A549 (cell line): ENCODE results near the gene MRPL40. TPM values are rescaled to one million over a fixed set of nuclear protein-coding genes. Genes with fewer than 3 reads are reported as not detected.

Source experiments
- ATAC-seq, 2 experiments: fragments of 200-7000 bp in 1 of 2; fragments of >200 bp in 1 of 2; cut with Nextera tagmentation in 1 of 2; cut with Tn5 transposase in 1 of 2; 3 replicates each; pipeline versions ENCODE4 v1.8.0 to v1.9.1; 2018 to 2020; ENCODE audit warnings: mild to moderate bottlenecking in 1 of 2, moderate library complexity in 1 of 2
- CTCF ChIA-PET: fragments of 300-600 bp; sonication (Branson Sonifier 250); formaldehyde crosslinking; extraction: SDS; loops from one replicate; lab custom pipeline; 2021; ENCODE audit warnings: antibody characterized with exemption, inconsistent platforms; lab: Yijun Ruan, JAX
- POLR2A ChIA-PET: fragments of 350-600 bp; formaldehyde crosslinking; extraction: SDS; loops from one replicate; lab custom pipeline; 2021; ENCODE audit warnings: antibody characterized with exemption, inconsistent platforms; lab: Yijun Ruan, JAX
- DNase-seq, 2 experiments: peaks; one replicate each; pipeline versions ENCODE4 v3.0.0 to v3.0.0-alpha.2; 2011 to 2016; ENCODE audit warnings: low read depth in 1 of 2, low spot score in 1 of 2
- FAIRE-seq: peaks from 2 replicates; lab custom pipeline; 2011; peaks lifted over from hg19 to GRCh38; lab: Jason Lieb, UNC
- H3K27ac ChIP-seq, 2 experiments: fragments of >200 bp; sonication (Bioruptor Twin); formaldehyde crosslinking; 3 replicates each; pipeline ENCODE4 v1.5.1; 2016 to 2017
- H3K4me1 ChIP-seq: fragments of >200 bp; sonication (Bioruptor Twin); formaldehyde crosslinking; 3 replicates; pipeline ENCODE4 v1.6.1; 2016
- H3K4me2 ChIP-seq: fragments of >200 bp; sonication (Bioruptor Twin); formaldehyde crosslinking; 3 replicates; pipeline ENCODE4 v1.6.1; 2016
- H3K4me3 ChIP-seq: fragments of >200 bp; sonication (Bioruptor Twin); formaldehyde crosslinking; 3 replicates; pipeline ENCODE4 v1.5.1; 2016
- H3K9me3 ChIP-seq: fragments of >200 bp; sonication (Bioruptor Twin); formaldehyde crosslinking; 3 replicates; pipeline ENCODE4 v1.6.1; 2016
- CBX8 ChIP-seq: fragments of 200-600 bp; sonication (generic); IDR thresholded peaks from 2 replicates; pipeline ENCODE4 v1.6.1; 2016
- CEBPB ChIP-seq, 2 experiments: fragments of >200 bp in 1 of 2; sonication (Bioruptor Twin) in 1 of 2; formaldehyde crosslinking in 1 of 2; IDR thresholded peaks; 2 replicates each; pipeline ENCODE4 v1.6.1; 2012 to 2016
- EP300 ChIP-seq, 2 experiments: fragments of >200 bp; sonication (Bioruptor Twin); formaldehyde crosslinking; IDR thresholded peaks; 2 replicates in 1 of 2; 3 replicates in 1 of 2; pipeline ENCODE4 v1.6.1; 2016 to 2017
- FOXS1 ChIP-seq: fragments of 250-450 bp; sonication (Bioruptor Pico); IDR thresholded peaks from 2 replicates; pipeline ENCODE4 v1.5.0; 2020; ENCODE audit warnings: mild to moderate bottlenecking, moderate library complexity
- HDAC2 ChIP-seq: fragments of 200-600 bp; sonication (generic); IDR thresholded peaks from 2 replicates; pipeline ENCODE4 v1.6.1; 2016
- HEYL ChIP-seq: fragments of 250-450 bp; sonication (Bioruptor Pico); IDR thresholded peaks from 2 replicates; pipeline ENCODE4 v1.8.0; 2021; ENCODE audit warnings: mild to moderate bottlenecking, moderate library complexity
- HOXA7 ChIP-seq: fragments of 250-450 bp; sonication (Bioruptor Pico); IDR thresholded peaks from 2 replicates; pipeline ENCODE4 v1.5.0; 2020; ENCODE audit warnings: mild to moderate bottlenecking, moderate library complexity
- HOXB13 ChIP-seq: fragments of 250-450 bp; sonication (Bioruptor Pico); IDR thresholded peaks from 2 replicates; pipeline ENCODE4 v1.5.0; 2020; ENCODE audit warnings: low read depth, mild to moderate bottlenecking, moderate library complexity
- JUNB ChIP-seq: fragments of >200 bp; sonication (Bioruptor Twin); formaldehyde crosslinking; IDR thresholded peaks from 2 replicates; pipeline ENCODE4 v1.6.1; 2016
- KDM1A ChIP-seq: fragments of 200-600 bp; sonication (generic); IDR thresholded peaks from 2 replicates; pipeline ENCODE4 v1.6.1; 2016; ENCODE audit warnings: low read depth, mild to moderate bottlenecking
- KDM5A ChIP-seq: fragments of 200-600 bp; sonication (generic); IDR thresholded peaks from 2 replicates; pipeline ENCODE4 v1.6.1; 2016; ENCODE audit warnings: antibody characterized with exemption, mild to moderate bottlenecking
- MAZ ChIP-seq: fragments of 150-350 bp; IDR thresholded peaks from 2 replicates; pipeline ENCODE4 v1.6.1; 2014; ENCODE audit warnings: antibody characterized with exemption, low read depth, low read length, borderline replicate concordance
- MYC ChIP-seq: IDR thresholded peaks from 2 replicates; pipeline ENCODE4 v1.6.1; 2012; ENCODE audit warnings: mild to moderate bottlenecking, inconsistent platforms, low read length, improper control_type of control experiment, borderline replicate concordance
- NFE2L2 ChIP-seq: fragments of 150-350 bp; conservative IDR thresholded peaks from 2 replicates; pipeline ENCODE4 v1.6.1; 2014; ENCODE audit warnings: low read length
- POLR2AphosphoS2 ChIP-seq: conservative IDR thresholded peaks from 2 replicates; pipeline ENCODE4 v1.6.1; 2012; ENCODE audit warnings: low read length, improper control_type of control experiment, inconsistent platforms
- RAD21 ChIP-seq, 2 experiments: fragments of >200 bp in 1 of 2; sonication (Bioruptor Twin) in 1 of 2; formaldehyde crosslinking in 1 of 2; IDR thresholded peaks in 1 of 2; conservative IDR thresholded peaks in 1 of 2; 2 replicates in 1 of 2; 3 replicates in 1 of 2; pipeline ENCODE4 v1.6.1; 2012 to 2018; ENCODE audit warnings: inconsistent platforms in 1 of 2
- RARB ChIP-seq: fragments of 250-450 bp; sonication (Bioruptor Pico); IDR thresholded peaks from 2 replicates; pipeline ENCODE4 v1.8.0; 2021; ENCODE audit warnings: mild to moderate bottlenecking, moderate library complexity
- RNF2 ChIP-seq: fragments of 200-600 bp; sonication (generic); IDR thresholded peaks from 2 replicates; pipeline ENCODE4 v1.6.1; 2016; ENCODE audit warnings: low read depth, mild to moderate bottlenecking, antibody characterized with exemption, moderate library complexity, borderline replicate concordance
- SREBF2 ChIP-seq: fragments of 450-650 bp; IDR thresholded peaks from 2 replicates; pipeline ENCODE4 v1.6.1; 2014; ENCODE audit warnings: mild to moderate bottlenecking, moderate library complexity
- TFCP2L1 ChIP-seq: fragments of 250-450 bp; sonication (Bioruptor Pico); IDR thresholded peaks from 2 replicates; pipeline ENCODE4 v1.5.0; 2021; ENCODE audit warnings: mild to moderate bottlenecking
- TP53 ChIP-seq: fragments of 250-450 bp; sonication (Bioruptor Pico); IDR thresholded peaks from 2 replicates; pipeline ENCODE4 v1.5.0; 2021; ENCODE audit warnings: mild to moderate bottlenecking, moderate library complexity
- WGBS: methylation state at CpG from one replicate; pipeline ENCODE4 v1.1.6; 2017; ENCODE audit errors: missing lambda C conversion rate; 5-methylcytosine and 5-hydroxymethylcytosine counted together
- polyA plus RNA-seq, 4 experiments: library from polyadenylated mRNA; depleted of rRNA in 3 of 4; stranded (reverse); fragments of >200 nt; fragmentation: RNase III in 1 of 4; extraction: RNeasy Plus Mini Kit Qiagen cat#74134 plus additional on column Dnase treatment in 1 of 4; gene quantifications; 2 replicates in 3 of 4; 3 replicates in 1 of 4; pipeline ENCODE4 v1.2.3, GENCODE V29; 2011 to 2017
- TF ChIP-seq, protein P1 (sequence below): fragments of 450-650 bp; IDR thresholded peaks from 2 replicates; pipeline ENCODE4 v1.6.1; 2014; ENCODE audit warnings: antibody characterized with exemption
- TF ChIP-seq, protein P2 (sequence below): IDR thresholded peaks from 2 replicates; pipeline ENCODE4 v1.6.1; 2012
- TF ChIP-seq, protein P3 (sequence below): fragments of >200 bp; sonication (Bioruptor Twin); formaldehyde crosslinking; IDR thresholded peaks from 2 replicates; pipeline ENCODE4 v1.6.1; 2016
- TF ChIP-seq, protein P4 (sequence below): fragments of >200 bp; sonication (Bioruptor Twin); formaldehyde crosslinking; IDR thresholded peaks from 3 replicates; pipeline ENCODE4 v1.5.1; 2016
- TF ChIP-seq, protein P5 (sequence below): fragments of 150-350 bp; IDR thresholded peaks from 2 replicates; pipeline ENCODE4 v1.6.1; 2014; ENCODE audit warnings: low read depth, mild to moderate bottlenecking, low read length
- TF ChIP-seq, protein P6 (sequence below): IDR thresholded peaks from 2 replicates; pipeline ENCODE4 v1.6.1; 2012; ENCODE audit warnings: low read depth, borderline replicate concordance

MRPL40 gene
- polyA plus RNA-seq, 2 of the 4 experiments (the other 2 are of a cell fraction), result 32.1 to 45.7 TPM

DNA sequence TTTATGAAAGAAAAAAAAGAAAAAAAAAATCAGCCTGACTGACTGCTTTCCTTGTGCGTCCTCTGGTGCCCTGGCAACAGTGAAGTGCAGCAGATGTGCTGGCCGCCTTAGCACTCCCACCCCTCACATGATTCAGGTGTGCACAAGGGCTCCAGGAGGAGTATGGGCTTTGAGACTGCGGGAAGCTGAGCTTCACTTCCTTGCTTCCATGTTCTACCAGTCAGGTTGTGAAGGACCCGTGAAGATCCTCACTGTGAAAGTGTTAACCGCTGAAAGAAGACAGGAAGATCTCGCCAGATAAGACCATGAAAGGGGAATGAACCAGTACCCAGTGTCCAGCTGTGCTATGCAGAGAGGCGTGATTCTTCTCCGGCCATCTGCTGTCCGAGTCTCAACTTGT lies 49.1 kb upstream of the MRPL40 start:
- POLR2A ChIA-PET, result no interaction called here
- H3K4me1 ChIP-seq, result no peaks in the 10 kb centered on the region
- H3K27ac ChIP-seq, result no peak overlapping the region
- DNase-seq (no peak), ATAC-seq (no peak), FAIRE-seq (no peak)
- TF ChIP-seq KDM5A, result no peak
- TF ChIP-seq, protein P1, sequence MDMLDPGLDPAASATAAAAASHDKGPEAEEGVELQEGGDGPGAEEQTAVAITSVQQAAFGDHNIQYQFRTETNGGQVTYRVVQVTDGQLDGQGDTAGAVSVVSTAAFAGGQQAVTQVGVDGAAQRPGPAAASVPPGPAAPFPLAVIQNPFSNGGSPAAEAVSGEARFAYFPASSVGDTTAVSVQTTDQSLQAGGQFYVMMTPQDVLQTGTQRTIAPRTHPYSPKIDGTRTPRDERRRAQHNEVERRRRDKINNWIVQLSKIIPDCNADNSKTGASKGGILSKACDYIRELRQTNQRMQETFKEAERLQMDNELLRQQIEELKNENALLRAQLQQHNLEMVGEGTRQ, result no peak
- TF ChIP-seq SREBF2, result no peak
- no peak for TF ChIP-seq HOXB13 (CRISPR knock-in tag)
- TF ChIP-seq, protein P2, sequence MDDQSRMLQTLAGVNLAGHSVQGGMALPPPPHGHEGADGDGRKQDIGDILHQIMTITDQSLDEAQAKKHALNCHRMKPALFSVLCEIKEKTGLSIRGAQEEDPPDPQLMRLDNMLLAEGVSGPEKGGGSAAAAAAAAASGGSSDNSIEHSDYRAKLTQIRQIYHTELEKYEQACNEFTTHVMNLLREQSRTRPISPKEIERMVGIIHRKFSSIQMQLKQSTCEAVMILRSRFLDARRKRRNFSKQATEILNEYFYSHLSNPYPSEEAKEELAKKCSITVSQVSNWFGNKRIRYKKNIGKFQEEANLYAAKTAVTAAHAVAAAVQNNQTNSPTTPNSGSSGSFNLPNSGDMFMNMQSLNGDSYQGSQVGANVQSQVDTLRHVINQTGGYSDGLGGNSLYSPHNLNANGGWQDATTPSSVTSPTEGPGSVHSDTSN, result no peak
- TF ChIP-seq TFCP2L1 (CRISPR knock-in tag), result no peak
- no peak for TF ChIP-seq JUNB
- no peak for TF ChIP-seq POLR2AphosphoS2
- TF ChIP-seq RAD21 (conservative IDR thresholded peaks at IDR 0.05 in 1 of 2, IDR thresholded peaks at IDR 0.05 in 1 of 2), result no peak
- no peak for TF ChIP-seq RNF2
- no peak for TF ChIP-seq CEBPB (IDR thresholded peaks at IDR 0.05)
- no peak for TF ChIP-seq FOXS1 (CRISPR knock-in tag)
- TF ChIP-seq, protein P3, sequence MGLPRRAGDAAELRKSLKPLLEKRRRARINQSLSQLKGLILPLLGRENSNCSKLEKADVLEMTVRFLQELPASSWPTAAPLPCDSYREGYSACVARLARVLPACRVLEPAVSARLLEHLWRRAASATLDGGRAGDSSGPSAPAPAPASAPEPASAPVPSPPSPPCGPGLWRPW, result no peak
- TF ChIP-seq, protein P4, sequence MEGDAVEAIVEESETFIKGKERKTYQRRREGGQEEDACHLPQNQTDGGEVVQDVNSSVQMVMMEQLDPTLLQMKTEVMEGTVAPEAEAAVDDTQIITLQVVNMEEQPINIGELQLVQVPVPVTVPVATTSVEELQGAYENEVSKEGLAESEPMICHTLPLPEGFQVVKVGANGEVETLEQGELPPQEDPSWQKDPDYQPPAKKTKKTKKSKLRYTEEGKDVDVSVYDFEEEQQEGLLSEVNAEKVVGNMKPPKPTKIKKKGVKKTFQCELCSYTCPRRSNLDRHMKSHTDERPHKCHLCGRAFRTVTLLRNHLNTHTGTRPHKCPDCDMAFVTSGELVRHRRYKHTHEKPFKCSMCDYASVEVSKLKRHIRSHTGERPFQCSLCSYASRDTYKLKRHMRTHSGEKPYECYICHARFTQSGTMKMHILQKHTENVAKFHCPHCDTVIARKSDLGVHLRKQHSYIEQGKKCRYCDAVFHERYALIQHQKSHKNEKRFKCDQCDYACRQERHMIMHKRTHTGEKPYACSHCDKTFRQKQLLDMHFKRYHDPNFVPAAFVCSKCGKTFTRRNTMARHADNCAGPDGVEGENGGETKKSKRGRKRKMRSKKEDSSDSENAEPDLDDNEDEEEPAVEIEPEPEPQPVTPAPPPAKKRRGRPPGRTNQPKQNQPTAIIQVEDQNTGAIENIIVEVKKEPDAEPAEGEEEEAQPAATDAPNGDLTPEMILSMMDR, result no peak
- TF ChIP-seq HDAC2, result no peak
- TF ChIP-seq, protein P5, sequence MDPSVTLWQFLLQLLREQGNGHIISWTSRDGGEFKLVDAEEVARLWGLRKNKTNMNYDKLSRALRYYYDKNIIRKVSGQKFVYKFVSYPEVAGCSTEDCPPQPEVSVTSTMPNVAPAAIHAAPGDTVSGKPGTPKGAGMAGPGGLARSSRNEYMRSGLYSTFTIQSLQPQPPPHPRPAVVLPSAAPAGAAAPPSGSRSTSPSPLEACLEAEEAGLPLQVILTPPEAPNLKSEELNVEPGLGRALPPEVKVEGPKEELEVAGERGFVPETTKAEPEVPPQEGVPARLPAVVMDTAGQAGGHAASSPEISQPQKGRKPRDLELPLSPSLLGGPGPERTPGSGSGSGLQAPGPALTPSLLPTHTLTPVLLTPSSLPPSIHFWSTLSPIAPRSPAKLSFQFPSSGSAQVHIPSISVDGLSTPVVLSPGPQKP, result no peak
- TF ChIP-seq HEYL (CRISPR knock-in tag), result no peak
- no peak for TF ChIP-seq MYC
- no peak overlapping the region for H3K4me2 ChIP-seq
- no peaks in the 10 kb centered on the region for H3K9me3 ChIP-seq
- no peak overlapping the region for H3K4me3 ChIP-seq
- WGBS, result 98% methylated on average over 9 of the region's 9 CpGs
- CTCF ChIA-PET, result no interaction called here

DNA sequence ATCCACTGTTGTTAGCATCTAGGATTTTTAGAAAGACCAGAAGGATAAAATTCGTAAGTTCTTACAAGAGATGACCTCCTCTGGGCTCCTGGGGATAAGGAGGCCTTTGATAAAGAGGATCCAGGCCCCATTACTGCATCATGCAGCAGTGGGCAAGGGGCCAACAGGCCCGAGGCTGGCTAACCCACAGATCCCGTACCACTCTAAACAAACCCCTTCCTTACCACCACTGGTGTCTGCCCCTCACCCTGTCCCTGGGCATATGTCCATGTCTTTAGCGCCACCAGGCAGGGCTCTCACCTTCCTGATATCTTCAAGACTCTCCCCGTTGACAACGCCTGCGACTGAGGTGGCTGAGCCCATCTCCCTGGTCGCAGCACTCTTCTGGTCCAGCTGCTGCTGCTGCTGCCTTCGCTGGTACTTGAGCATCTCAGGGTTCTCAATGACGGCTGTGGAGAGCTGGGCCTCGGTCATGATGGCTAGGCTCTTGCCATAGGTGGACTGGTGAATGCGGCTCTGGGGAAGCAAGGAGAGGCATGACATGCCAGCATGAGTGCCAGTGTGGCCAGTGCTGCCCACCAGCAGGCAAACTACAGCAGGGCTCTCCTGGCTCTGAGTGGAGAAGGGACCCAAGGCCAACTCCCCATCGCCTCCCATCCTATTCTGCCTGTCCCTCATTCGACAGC lies 47.0 kb upstream of the MRPL40 start:
- FAIRE-seq, result no peak
- ChIA-PET POLR2A (no interaction called here), CTCF (no interaction called here)
- ATAC-seq, result no peak
- H3K4me2 ChIP-seq, result no peak overlapping the region
- H3K9me3 ChIP-seq, result no peaks in the 10 kb centered on the region
- no peak overlapping the region for H3K4me3 ChIP-seq
- 94% methylated on average over 10 of the region's 14 CpGs for WGBS
- TF ChIP-seq, protein P2, result no peak
- TF ChIP-seq RAD21 (conservative IDR thresholded peaks at IDR 0.05 in 1 of 2, IDR thresholded peaks at IDR 0.05 in 1 of 2), result no peak
- TF ChIP-seq TFCP2L1 (CRISPR knock-in tag), result no peak
- TF ChIP-seq HOXA7, result no peak
- no peak for TF ChIP-seq NFE2L2
- no peak for TF ChIP-seq TP53
- no peak for TF ChIP-seq RARB (CRISPR knock-in tag)
- TF ChIP-seq CBX8, result no peak
- TF ChIP-seq KDM1A, result no peak
- TF ChIP-seq MAZ, result no peak
- TF ChIP-seq, protein P6, sequence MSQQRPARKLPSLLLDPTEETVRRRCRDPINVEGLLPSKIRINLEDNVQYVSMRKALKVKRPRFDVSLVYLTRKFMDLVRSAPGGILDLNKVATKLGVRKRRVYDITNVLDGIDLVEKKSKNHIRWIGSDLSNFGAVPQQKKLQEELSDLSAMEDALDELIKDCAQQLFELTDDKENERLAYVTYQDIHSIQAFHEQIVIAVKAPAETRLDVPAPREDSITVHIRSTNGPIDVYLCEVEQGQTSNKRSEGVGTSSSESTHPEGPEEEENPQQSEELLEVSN, result no peak
- no peak for TF ChIP-seq EP300 (IDR thresholded peaks at IDR 0.05)
- no peak for TF ChIP-seq HOXB13 (CRISPR knock-in tag)
- no peaks in the 10 kb centered on the region for H3K4me1 ChIP-seq
- no peak for DNase-seq
- no peak overlapping the region for H3K27ac ChIP-seq
